Type B pancreatic cell (in vitro differentiated cells): ENCODE measurements around the gene SSR4. TPM values are rescaled to one million over a fixed set of nuclear protein-coding genes. Genes with fewer than 3 reads are reported as not detected.

Experiments used
- DNase-seq: peaks from one replicate; pipeline ENCODE4 v3.0.0; 2021; ENCODE audit warnings: mixed read lengths; ENCODE audit not compliant: unreplicated experiment; ENCODE audit errors: extremely low spot score
- H3K27ac Mint-ChIP-seq: 2 replicates; pipeline ENCODE4 v1.8.0; 2021; ENCODE audit warnings: mild to moderate bottlenecking, mixed read lengths
- H3K27me3 Mint-ChIP-seq: 2 replicates; pipeline ENCODE4 v1.8.0; 2021; ENCODE audit warnings: mixed read lengths
- H3K36me3 Mint-ChIP-seq: 2 replicates; pipeline ENCODE4 v1.8.0; 2021; ENCODE audit warnings: mixed read lengths
- H3K4me1 Mint-ChIP-seq: one replicate; pipeline ENCODE4 v1.8.0; 2021; ENCODE audit warnings: mixed read lengths; ENCODE audit not compliant: unreplicated experiment
- H3K4me3 Mint-ChIP-seq: 2 replicates; pipeline ENCODE4 v1.8.0; 2021; ENCODE audit warnings: mild to moderate bottlenecking, mixed read lengths
- H3K9me3 Mint-ChIP-seq: 2 replicates; pipeline ENCODE4 v1.8.0; 2021; ENCODE audit warnings: mixed read lengths
- CTCF ChIP-seq: fragments of 200-600 bp; sonication (generic); conservative IDR thresholded peaks from 2 replicates; pipeline ENCODE4 v1.5.0; 2021; ENCODE audit warnings: antibody characterized with exemption, mild to moderate bottlenecking
- total RNA-seq: library from RNA; stranded (reverse); gene quantifications from 2 replicates; pipeline ENCODE4 v1.2.1, GENCODE V29; 2021; ENCODE audit warnings: low replicate concordance

Gene SSR4
- total RNA-seq, 1 donor from 2014 or later = 271 TPM

DNA sequence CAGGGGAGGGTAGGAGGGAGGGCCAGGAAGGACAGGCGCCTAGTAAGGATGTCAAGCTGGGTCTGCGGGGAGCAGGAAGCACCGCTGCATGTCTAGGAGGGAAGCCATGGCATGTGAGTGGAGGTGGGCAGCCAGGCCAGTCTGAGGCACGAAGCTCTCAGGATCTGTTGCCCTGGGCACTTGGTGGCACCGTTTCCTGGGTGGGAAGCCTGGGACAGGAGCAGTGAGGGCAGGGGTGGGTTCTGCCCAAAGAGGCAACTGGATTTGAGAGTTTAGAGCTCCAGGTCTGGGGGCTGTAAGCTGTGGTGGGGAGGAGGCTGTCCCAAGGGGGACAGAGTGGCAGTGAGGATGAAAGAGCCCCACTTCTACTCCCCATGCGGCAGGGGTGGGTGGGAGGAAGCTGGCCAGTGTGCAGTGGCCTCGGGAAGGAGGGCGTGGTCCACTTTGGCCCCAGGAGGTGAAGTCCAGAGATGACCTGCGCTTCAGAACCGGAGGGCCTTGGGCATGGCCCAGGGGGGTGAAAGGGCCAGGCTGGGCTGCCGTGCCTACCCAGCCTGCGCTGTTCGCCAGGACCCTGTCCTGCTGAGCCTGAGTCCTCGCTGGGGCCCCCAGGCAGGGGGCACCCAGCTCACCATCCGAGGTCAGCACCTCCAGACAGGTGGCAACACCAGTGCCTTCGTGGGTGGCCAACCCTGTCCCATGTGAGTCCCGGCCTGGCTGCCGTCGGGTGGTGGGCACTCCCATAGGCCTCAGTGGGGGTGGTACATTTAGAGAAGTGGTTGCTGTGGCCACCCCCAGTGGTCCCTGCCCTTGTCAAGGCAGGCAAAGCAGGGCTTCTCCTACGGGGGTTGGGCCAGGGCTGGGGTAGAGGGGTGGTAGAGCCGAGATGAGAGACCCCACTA lies 21.9 kb upstream of the SSR4 start:
- Mint-ChIP-seq H3K36me3 (no peaks in the 10 kb centered on the region), H3K4me1 (no peaks in the 10 kb centered on the region), H3K9me3 (no peaks in the 10 kb centered on the region), H3K4me3 (no peak overlapping the region), H3K27ac (no peak overlapping the region), H3K27me3 (no peaks in the 10 kb centered on the region)
- no peak for TF ChIP-seq CTCF
- no peak for DNase-seq

- Mint-ChIP-seq H3K27ac (no peak overlapping the region), H3K36me3 (no peaks in the 10 kb centered on the region), H3K4me3 (no peak overlapping the region), H3K4me1 (no peaks in the 10 kb centered on the region), H3K27me3 (no peaks in the 10 kb centered on the region), H3K9me3 (no peaks in the 10 kb centered on the region)
- no peak for DNase-seq
- no peak for TF ChIP-seq CTCF
Measured at GRCh38 chrX:153773218-153773611, 21.3 kb upstream of the SSR4 start.

GRCh38 chrX:153773741-153774575 lies 20.5 kb upstream of the SSR4 start:
- Mint-ChIP-seq H3K9me3 (no peaks in the 10 kb centered on the region), H3K4me3 (no peak overlapping the region), H3K27ac (no peak overlapping the region), H3K27me3 (no peaks in the 10 kb centered on the region), H3K4me1 (no peaks in the 10 kb centered on the region), H3K36me3 (no peaks in the 10 kb centered on the region)
- DNase-seq = no peak
- TF ChIP-seq CTCF = no peak

- H3K9me3 Mint-ChIP-seq = no peaks in the 10 kb centered on the region
- no peak overlapping the region for H3K4me3 Mint-ChIP-seq
- no peaks in the 10 kb centered on the region for H3K36me3 Mint-ChIP-seq
- no peaks in the 10 kb centered on the region for H3K27me3 Mint-ChIP-seq
- H3K4me1 Mint-ChIP-seq = no peaks in the 10 kb centered on the region
- H3K27ac Mint-ChIP-seq = no peak overlapping the region
- no peak for DNase-seq
- no peak for TF ChIP-seq CTCF
Measured at GRCh38 chrX:153774576-153775292, 19.7 kb upstream of the SSR4 start.

DNA sequence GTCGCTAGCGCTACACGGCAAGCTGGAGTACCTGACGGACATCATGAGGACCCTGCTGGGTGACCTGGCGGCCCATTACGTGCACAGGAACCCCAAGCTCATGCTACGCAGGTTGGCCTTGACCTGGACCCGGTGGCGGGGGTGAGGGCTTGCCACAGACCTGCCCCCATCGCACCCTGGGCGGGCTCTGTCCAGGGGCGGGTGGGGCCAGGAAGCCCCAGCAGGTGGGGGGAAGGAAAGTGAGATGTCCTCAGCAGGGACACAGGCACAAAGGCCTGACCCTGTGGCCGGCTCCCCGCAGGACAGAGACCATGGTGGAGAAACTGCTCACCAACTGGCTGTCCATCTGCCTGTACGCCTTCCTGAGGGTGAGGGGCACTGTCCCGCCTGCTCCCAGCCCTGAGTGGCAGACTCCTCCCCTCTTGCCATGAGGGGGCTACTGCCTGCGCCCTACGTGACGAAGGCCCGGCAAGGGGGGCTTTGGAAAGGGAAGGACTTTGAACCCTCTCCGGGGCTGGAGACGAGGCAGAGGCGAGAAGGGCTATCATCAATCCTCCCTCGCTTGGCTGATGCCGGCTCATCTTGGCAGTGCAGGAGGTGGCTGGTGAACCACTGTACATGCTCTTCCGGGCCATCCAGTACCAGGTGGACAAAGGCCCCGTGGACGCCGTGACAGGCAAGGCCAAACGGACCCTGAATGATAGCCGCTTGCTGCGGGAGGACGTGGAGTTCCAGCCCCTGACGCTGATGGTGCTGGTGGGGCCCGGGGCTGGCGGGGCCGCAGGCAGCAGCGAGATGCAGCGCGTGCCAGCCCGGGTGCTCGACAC lies 19.0 kb upstream of the SSR4 start:
- no peaks in the 10 kb centered on the region for H3K36me3 Mint-ChIP-seq
- H3K9me3 Mint-ChIP-seq = no peaks in the 10 kb centered on the region
- no peak overlapping the region for H3K4me3 Mint-ChIP-seq
- H3K27me3 Mint-ChIP-seq = no peaks in the 10 kb centered on the region
- H3K4me1 Mint-ChIP-seq = no peaks in the 10 kb centered on the region
- DNase-seq = no peak
- no peak overlapping the region for H3K27ac Mint-ChIP-seq
- TF ChIP-seq CTCF = no peak
